HUES48 (cell line): ENCODE measurements around the gene OR2D3.
A peak's percentile ranks its signal among the peaks of the same experiment; 100 is the strongest.
"Not testable (repeated sequence)": the region's sequence is repeated elsewhere in the genome, so short reads cannot be mapped to it uniquely, and the experiment has no call there.

ENCODE experiments used
- H3K27ac ChIP-seq: one replicate; pipeline ENCODE4 v1.7.0; 2013; ENCODE audit warnings: low read depth, low read length, inconsistent platforms
- H3K27me3 ChIP-seq: 2 replicates; pipeline ENCODE4 v1.6.1; 2013; ENCODE audit warnings: mild to moderate bottlenecking, low read length; ENCODE audit not compliant: control insufficient read depth, insufficient read depth
- H3K36me3 ChIP-seq: 2 replicates; pipeline ENCODE4 v1.6.1; 2013; ENCODE audit warnings: low read length; ENCODE audit not compliant: control insufficient read depth, insufficient read depth
- H3K4me1 ChIP-seq: 2 replicates; pipeline ENCODE4 v1.6.1; 2013; ENCODE audit warnings: mild to moderate bottlenecking, low read length; ENCODE audit not compliant: control insufficient read depth, insufficient read depth
- H3K4me3 ChIP-seq: 2 replicates; pipeline ENCODE4 v1.5.1; 2013; ENCODE audit warnings: mild to moderate bottlenecking, low read depth, low read length
- H3K9ac ChIP-seq: 2 replicates; pipeline ENCODE4 v1.6.1; 2013; ENCODE audit warnings: mild to moderate bottlenecking, low read depth, low read length, moderate library complexity
- H3K9me3 ChIP-seq: 2 replicates; pipeline ENCODE4 v1.6.1; 2013; ENCODE audit warnings: low read length; ENCODE audit not compliant: control insufficient read depth, insufficient read depth

The OR2D3 gene

GRCh38 chr11:6895010-6895409, 25.8 kb upstream of the OR2D3 start:
- H3K4me3 ChIP-seq: no peak overlapping the region

DNA sequence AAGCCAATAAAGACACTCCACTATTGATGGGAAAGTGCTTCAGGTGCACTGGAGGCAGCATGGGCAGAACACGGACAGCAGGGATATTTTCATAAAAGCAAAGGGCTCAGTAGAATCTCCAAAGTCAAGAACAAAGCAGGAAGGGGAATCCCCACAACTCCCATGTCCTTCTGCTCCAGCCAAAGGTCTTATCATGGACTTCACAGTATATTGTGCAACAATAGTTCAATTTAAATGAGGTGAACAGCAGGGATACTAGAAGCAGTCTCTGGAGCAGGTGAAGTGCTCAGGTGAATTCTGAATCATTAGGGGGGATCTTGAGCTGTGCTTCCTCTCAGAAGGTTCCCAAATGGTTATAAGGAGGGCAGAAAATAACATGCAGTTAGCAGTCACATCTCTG, 21.9 kb upstream of the OR2D3 start:
- Histone ChIP-seq H3K4me1 (no peaks in the 10 kb centered on the region), H3K9ac (no peak overlapping the region), H3K27ac (no peak overlapping the region), H3K27me3 (no peaks in the 10 kb centered on the region), H3K4me3 (no peak overlapping the region), H3K9me3 (no peaks in the 10 kb centered on the region), H3K36me3 (no peaks in the 10 kb centered on the region)

More at GRCh38 chr11:6895010-6895409, 25.8 kb upstream of the OR2D3 start:
- Histone ChIP-seq H3K9ac (no peak overlapping the region), H3K36me3 (no peaks in the 10 kb centered on the region), H3K4me1 (no peaks in the 10 kb centered on the region), H3K27me3 (no peaks in the 10 kb centered on the region), H3K9me3 (no peaks in the 10 kb centered on the region), H3K27ac (no peak overlapping the region)

DNA sequence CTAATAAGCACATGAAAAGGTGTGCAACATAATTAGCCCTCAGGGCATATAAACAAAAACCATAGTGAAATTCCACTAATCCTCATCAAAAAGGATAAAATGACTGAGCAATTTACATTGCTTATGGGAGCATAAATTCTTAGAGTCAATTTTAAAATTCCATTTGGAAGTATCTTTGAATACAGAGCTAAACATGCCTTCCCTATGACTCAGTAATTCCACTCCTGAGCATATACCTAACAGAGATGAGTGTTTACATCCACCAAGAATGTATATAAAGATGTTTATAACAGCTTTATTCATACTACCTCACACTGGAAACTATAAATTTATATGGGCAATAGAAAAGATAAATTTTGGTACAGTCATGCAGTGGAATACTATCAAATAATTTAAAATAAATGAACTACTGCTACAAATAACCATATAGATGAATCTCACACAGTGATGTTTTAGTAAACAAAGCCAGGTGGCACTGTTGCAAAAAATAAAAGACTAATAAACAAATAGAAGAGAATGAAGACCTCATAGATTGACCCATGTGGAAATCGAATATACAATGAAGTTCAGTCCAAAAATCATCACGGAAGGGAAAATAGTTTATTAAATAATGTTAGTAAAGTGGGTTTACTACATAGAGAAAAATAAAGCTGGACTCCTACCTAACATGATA, 20.3 kb upstream of the OR2D3 start:
- no peak overlapping the region for H3K9ac ChIP-seq
- no peak overlapping the region for H3K27ac ChIP-seq
- no peaks in the 10 kb centered on the region; the same call in 1 of the 2 replicates for H3K9me3 ChIP-seq
- H3K4me1 ChIP-seq: no peaks in the 10 kb centered on the region
- H3K4me3 ChIP-seq: no peak overlapping the region
- H3K27me3 ChIP-seq: no peaks in the 10 kb centered on the region
- H3K36me3 ChIP-seq: no peaks in the 10 kb centered on the region

DNA sequence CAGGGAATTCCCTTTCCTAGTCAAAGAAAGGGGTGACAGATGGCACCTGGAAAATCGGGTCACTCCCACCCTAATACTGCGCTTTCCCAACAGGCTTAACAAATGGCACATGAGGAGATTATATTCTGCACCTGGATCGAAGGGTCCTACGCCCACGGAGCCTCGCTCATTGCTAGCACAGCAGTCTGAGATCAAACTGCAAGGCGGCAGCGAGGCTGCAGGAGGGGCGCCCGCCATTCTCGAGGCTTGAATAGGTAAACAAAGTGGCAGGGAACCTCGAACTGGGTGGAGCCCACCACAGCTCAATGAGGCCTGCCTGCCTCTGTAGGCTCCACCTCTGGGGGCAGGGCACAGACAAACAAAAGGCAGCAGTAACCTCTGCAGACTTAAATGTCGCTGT, 16.0 kb upstream of the OR2D3 start:
- not testable (repeated sequence) for H3K36me3 ChIP-seq, H3K9me3 ChIP-seq, H3K27me3 ChIP-seq, H3K9ac ChIP-seq, H3K4me3 ChIP-seq, H3K27ac ChIP-seq, H3K4me1 ChIP-seq

GRCh38 chr11:6911378-6911777, 9.4 kb upstream of the OR2D3 start:
- Histone ChIP-seq H3K36me3 (no peaks in the 10 kb centered on the region), H3K4me3 (no peak overlapping the region), H3K27ac (no peak overlapping the region), H3K9ac (no peak overlapping the region), H3K9me3 (no peaks in the 10 kb centered on the region), H3K27me3 (no peaks in the 10 kb centered on the region), H3K4me1 (peaks cover 5% of the 10 kb centered on the region; the same call in 1 of the 2 replicates)

DNA sequence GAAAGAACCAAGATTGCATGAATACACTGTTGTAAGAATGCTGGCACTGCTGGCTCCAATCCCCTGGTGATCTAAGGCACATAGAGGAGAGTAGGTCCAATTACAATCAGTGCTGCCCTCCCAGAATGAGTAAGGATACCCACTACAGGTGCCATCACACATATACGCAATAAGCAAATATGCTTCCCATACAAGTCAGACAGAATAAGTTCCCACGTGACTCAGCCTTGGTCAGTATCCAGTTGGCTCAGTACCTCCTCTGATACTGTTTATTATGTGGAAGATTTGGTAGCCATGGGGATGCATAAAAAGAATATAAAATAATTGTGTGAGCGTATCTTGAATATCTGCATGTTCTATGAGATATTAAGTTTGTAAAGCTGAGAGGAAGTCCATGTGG, 8.9 kb upstream of the OR2D3 start:
- Histone ChIP-seq H3K36me3 (no peaks in the 10 kb centered on the region), H3K4me3 (no peak overlapping the region), H3K27ac (no peak overlapping the region), H3K9me3 (no peaks in the 10 kb centered on the region), H3K4me1 (peaks cover 5% of the 10 kb centered on the region; the same call in 1 of the 2 replicates), H3K9ac (no peak overlapping the region), H3K27me3 (no peaks in the 10 kb centered on the region)

GRCh38 chr11:6919698-6920097, 1.1 kb upstream of the OR2D3 start:
- no peaks in the 10 kb centered on the region for H3K36me3 ChIP-seq
- no peaks in the 10 kb centered on the region for H3K4me1 ChIP-seq
- H3K4me3 ChIP-seq: no peak overlapping the region
- no peaks in the 10 kb centered on the region for H3K9me3 ChIP-seq
- H3K27me3 ChIP-seq: no peaks in the 10 kb centered on the region
- H3K27ac ChIP-seq: no peak overlapping the region
- H3K9ac ChIP-seq: no peak overlapping the region

- Histone ChIP-seq H3K9me3 (no peaks in the 10 kb centered on the region), H3K27ac (no peak overlapping the region), H3K9ac (no peak overlapping the region), H3K4me3 (no peak overlapping the region), H3K27me3 (0 out of 2 replicates have a peak, but pooled peaks cover 4% of the 10 kb centered on the region), H3K4me1 (peaks cover 20% of the 10 kb centered on the region), H3K36me3 (peaks cover 5% of the 10 kb centered on the region; the same call in 1 of the 2 replicates)
These were observed 4.3 kb downstream of the OR2D3 start for GRCh38 chr11:6925007-6925577.

- 0 out of 2 replicates have a peak overlapping the region, but pooled peaks have one; percentile 33 for H3K9ac ChIP-seq
- H3K27me3 ChIP-seq: 0 out of 2 replicates have a peak, but pooled peaks cover 4% of the 10 kb centered on the region
- H3K27ac ChIP-seq: peak overlapping the region; percentile 67
- H3K36me3 ChIP-seq: peaks cover 10% of the 10 kb centered on the region
- H3K4me1 ChIP-seq: peaks cover 20% of the 10 kb centered on the region
- H3K9me3 ChIP-seq: no peaks in the 10 kb centered on the region
- peak overlapping the region; percentile 86 for H3K4me3 ChIP-seq
These were observed 4.9 kb downstream of the OR2D3 start for GRCh38 chr11:6925636-6926207.

DNA sequence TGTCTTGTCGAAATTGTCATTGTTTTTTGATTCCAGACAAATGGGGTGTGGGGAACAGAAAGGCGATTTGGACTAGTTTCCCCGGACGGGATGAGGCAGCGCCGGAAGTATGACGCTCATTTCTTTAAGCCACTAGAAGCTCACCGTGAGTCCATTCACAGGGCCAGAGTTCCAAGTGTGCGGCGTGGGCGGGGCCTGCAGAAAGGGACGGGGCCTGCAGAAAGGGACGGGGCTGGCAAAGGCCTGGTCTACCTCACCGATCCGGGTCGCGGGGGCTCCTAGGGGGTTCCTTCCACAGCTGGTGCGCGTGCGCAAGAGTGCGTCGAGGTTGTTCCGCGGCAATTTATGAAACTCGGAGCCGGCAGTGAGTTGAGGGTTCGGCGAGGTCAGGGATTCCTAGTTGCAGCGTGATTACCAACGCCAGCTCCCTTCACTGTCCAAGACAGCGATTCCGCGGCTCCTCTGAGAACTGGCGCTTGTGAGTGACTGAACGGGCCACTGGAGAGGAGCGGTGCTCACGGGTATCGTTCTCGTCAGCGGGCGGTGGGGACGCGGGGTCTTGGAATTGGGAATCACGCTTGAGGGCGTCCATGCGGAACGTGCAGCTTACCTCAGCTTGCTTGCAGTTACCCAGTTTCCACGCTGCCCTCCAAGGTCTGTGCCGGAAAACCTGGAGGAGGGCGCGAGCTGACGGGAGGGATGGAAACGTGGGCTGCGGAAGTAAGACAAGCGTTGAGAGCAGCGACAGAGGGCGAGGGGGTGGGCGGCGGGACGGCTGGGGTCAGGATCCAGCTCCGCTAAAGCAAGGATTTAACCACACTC, 5.6 kb downstream of the OR2D3 start, which contains the start of gene ZNF215:
ZNF215 (plus strand) TSS at position 219 of the 822 bp plus-strand sequence. CDS start 5,847 bp downstream, outside the sequence.
- peaks cover 10% of the 10 kb centered on the region for H3K36me3 ChIP-seq
- no peaks in the 10 kb centered on the region for H3K9me3 ChIP-seq
- peak within 1 kb of the TSS; percentile 67 for H3K27ac ChIP-seq
- H3K4me1 ChIP-seq: peaks cover 20% of the 10 kb centered on the region
- peak within 1 kb of the TSS; percentile 86 for H3K4me3 ChIP-seq
- 0 out of 2 replicates have a peak, but pooled peaks cover 4% of the 10 kb centered on the region for H3K27me3 ChIP-seq
- H3K9ac ChIP-seq: peak within 1 kb of the TSS; percentile 84
